GM12875 (cell line): ENCODE data around the gene ABHD16A.

Experiments
- H3K4me3 ChIP-seq: one replicate; pipeline ENCODE4 v1.5.1; 2011; ENCODE audit warnings: low read depth, low read length, control low read depth
- TF ChIP-seq, protein P1 (sequence below): IDR thresholded peaks from 2 replicates; pipeline ENCODE4 v1.5.1; 2011; ENCODE audit warnings: low read depth, mild to moderate bottlenecking, control low read depth, inconsistent platforms, low read length, moderate library complexity, borderline replicate concordance; ENCODE audit not compliant: insufficient read depth

The ABHD16A gene

DNA sequence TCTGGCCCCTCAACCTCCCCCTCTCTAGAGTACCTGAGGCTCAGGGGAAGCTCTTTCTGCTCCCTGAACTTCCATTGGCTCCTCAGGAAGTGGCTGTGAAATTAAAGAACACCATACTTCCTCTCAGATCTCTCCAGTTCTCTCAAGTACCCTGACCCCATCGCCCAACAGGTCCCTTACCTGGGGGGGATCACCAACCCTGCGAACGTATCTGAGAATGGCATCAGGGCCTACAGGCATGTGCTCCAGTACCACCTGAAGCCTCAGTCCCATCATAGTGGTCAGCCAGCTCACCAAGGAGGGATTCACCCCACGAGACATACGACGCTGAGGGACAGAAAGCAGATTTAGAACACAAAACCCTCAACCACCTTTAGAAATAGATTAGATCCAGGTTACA, 62.5 kb downstream of the ABHD16A start:
- TF ChIP-seq, protein P1, sequence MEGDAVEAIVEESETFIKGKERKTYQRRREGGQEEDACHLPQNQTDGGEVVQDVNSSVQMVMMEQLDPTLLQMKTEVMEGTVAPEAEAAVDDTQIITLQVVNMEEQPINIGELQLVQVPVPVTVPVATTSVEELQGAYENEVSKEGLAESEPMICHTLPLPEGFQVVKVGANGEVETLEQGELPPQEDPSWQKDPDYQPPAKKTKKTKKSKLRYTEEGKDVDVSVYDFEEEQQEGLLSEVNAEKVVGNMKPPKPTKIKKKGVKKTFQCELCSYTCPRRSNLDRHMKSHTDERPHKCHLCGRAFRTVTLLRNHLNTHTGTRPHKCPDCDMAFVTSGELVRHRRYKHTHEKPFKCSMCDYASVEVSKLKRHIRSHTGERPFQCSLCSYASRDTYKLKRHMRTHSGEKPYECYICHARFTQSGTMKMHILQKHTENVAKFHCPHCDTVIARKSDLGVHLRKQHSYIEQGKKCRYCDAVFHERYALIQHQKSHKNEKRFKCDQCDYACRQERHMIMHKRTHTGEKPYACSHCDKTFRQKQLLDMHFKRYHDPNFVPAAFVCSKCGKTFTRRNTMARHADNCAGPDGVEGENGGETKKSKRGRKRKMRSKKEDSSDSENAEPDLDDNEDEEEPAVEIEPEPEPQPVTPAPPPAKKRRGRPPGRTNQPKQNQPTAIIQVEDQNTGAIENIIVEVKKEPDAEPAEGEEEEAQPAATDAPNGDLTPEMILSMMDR, result no peak

DNA sequence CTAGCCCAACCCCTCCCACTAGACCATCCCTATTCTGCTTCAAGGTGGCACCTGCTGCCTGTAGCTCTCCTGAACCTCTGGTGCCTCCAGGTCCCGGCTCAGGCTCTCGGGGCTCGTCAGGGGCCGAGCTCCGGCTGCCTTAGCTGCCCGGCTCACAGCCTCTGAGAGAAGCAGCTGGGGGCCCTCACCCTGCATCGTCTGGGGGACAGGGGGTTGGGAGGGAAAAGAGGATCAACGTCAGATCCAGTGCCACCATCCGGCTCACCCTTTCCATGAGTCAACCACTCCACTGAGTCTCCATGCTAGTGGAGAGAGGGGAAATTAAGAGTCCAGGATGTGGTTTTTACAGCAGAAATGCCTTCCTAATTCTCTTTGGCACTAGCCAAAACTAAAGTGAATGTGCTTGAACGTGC, 63.7 kb downstream of the ABHD16A start:
- TF ChIP-seq, protein P1, result no peak
- H3K4me3 ChIP-seq, result no peak overlapping the region

More for the DNA sequence above, 62.5 kb downstream of the ABHD16A start:
- no peak overlapping the region for H3K4me3 ChIP-seq

GRCh38 chr6:31639043-31639442, 64.1 kb downstream of the ABHD16A start:
- no peak overlapping the region for H3K4me3 ChIP-seq
- TF ChIP-seq, protein P1, result no peak
